WTC11 (cell line): Measurements from ENCODE around the gene PIK3R2. TPM values are rescaled to one million over a fixed set of nuclear protein-coding genes. Genes with fewer than 3 reads are reported as not detected.

Experiments used
- ATAC-seq: fragments of 200-7000 bp; cut with Tn5 transposase; 2 replicates; pipeline ENCODE4 v1.10.0; 2021; ENCODE audit warnings: mild to moderate bottlenecking, moderate library complexity
- CTCF ChIA-PET: fragments of 300-600 bp; sonication (Branson Sonifier 250); formaldehyde crosslinking; loops from one replicate; lab custom pipeline; 2021; ENCODE audit warnings: antibody characterized with exemption; lab: Charles Lee
- POLR2A ChIA-PET: fragments of 350-600 bp; sonication (Branson Sonifier 250); formaldehyde crosslinking; loops from one replicate; lab custom pipeline; 2021; ENCODE audit warnings: antibody characterized with exemption; lab: Charles Lee
- DNase-seq: peaks from one replicate; pipeline ENCODE4 v3.0.0; 2021; ENCODE audit warnings: low spot score
- H3K27ac Mint-ChIP-seq: 2 replicates; pipeline ENCODE4 v1.8.0; 2021; ENCODE audit warnings: mixed read lengths
- H3K27me3 Mint-ChIP-seq: 2 replicates; pipeline ENCODE4 v1.8.0; 2021; ENCODE audit warnings: low read depth, mild to moderate bottlenecking, moderate library complexity, mixed read lengths
- H3K36me3 Mint-ChIP-seq: 2 replicates; pipeline ENCODE4 v1.8.0; 2021; ENCODE audit warnings: mixed read lengths
- H3K4me1 Mint-ChIP-seq: 2 replicates; pipeline ENCODE4 v1.8.0; 2022; ENCODE audit warnings: mixed read lengths
- H3K4me3 Mint-ChIP-seq: 2 replicates; pipeline ENCODE4 v1.8.0; 2021; ENCODE audit warnings: mild to moderate bottlenecking, moderate library complexity, mixed read lengths
- H3K9me3 Mint-ChIP-seq: 2 replicates; pipeline ENCODE4 v1.8.0; 2021; ENCODE audit warnings: mixed read lengths
- ATF1 ChIP-seq: sonication (generic); formaldehyde crosslinking; IDR thresholded peaks from 2 replicates; pipeline ENCODE4 v1.8.1; 2023; ENCODE audit warnings: mild to moderate bottlenecking, moderate library complexity, missing genetic modification reagents
- CTCF ChIP-seq: fragments of 200-600 bp; IDR thresholded peaks from 2 replicates; pipeline ENCODE4 v1.8.0; 2022; ENCODE audit warnings: antibody characterized with exemption
- ELF4 ChIP-seq: sonication (generic); formaldehyde crosslinking; IDR thresholded peaks from 2 replicates; pipeline ENCODE4 v1.8.1; 2022; ENCODE audit warnings: low read depth, mild to moderate bottlenecking, moderate library complexity, missing genetic modification reagents
- FOXP1 ChIP-seq: sonication (generic); formaldehyde crosslinking; IDR thresholded peaks from 2 replicates; pipeline ENCODE4 v1.8.0; 2022; ENCODE audit warnings: missing genetic modification reagents, mild to moderate bottlenecking, moderate library complexity, borderline replicate concordance
- IRF1 ChIP-seq: sonication (generic); formaldehyde crosslinking; IDR thresholded peaks from 2 replicates; pipeline ENCODE4 v1.8.0; 2023; ENCODE audit warnings: missing genetic modification reagents
- MYBL2 ChIP-seq: sonication (generic); formaldehyde crosslinking; IDR thresholded peaks from 2 replicates; pipeline ENCODE4 v1.8.1; 2023; ENCODE audit warnings: mild to moderate bottlenecking, moderate library complexity, missing genetic modification reagents
- NFATC4 ChIP-seq: fragments of 250-450 bp; sonication (Bioruptor Pico); IDR thresholded peaks from 2 replicates; pipeline ENCODE4 v1.9.0; 2021; ENCODE audit warnings: mild to moderate bottlenecking
- PREB ChIP-seq: sonication (generic); formaldehyde crosslinking; IDR thresholded peaks from 2 replicates; pipeline ENCODE4 v1.8.1; 2022; ENCODE audit warnings: mild to moderate bottlenecking, missing genetic modification reagents, moderate library complexity, borderline replicate concordance
- RORB ChIP-seq: fragments of 250-450 bp; sonication (Bioruptor Pico); IDR thresholded peaks from 2 replicates; pipeline ENCODE4 v1.9.0; 2021; ENCODE audit warnings: mild to moderate bottlenecking
- SOX15 ChIP-seq: fragments of 250-450 bp; sonication (Bioruptor Pico); IDR thresholded peaks from 2 replicates; pipeline ENCODE4 v1.9.0; 2021; ENCODE audit warnings: mild to moderate bottlenecking
- TCF7 ChIP-seq: sonication (generic); formaldehyde crosslinking; IDR thresholded peaks from 2 replicates; pipeline ENCODE4 v1.8.0; 2022; ENCODE audit warnings: mild to moderate bottlenecking, low read depth, missing genetic modification reagents, moderate library complexity
- TP53 ChIP-seq: sonication (generic); formaldehyde crosslinking; IDR thresholded peaks from 2 replicates; pipeline ENCODE4 v1.8.1; 2023; ENCODE audit warnings: mild to moderate bottlenecking, missing genetic modification reagents
- ZBTB43 ChIP-seq: sonication (generic); formaldehyde crosslinking; IDR thresholded peaks from 2 replicates; pipeline ENCODE4 v1.8.1; 2023; ENCODE audit warnings: mild to moderate bottlenecking, missing genetic modification reagents
- ZMAT4 ChIP-seq: fragments of 250-450 bp; sonication (Bioruptor Pico); IDR thresholded peaks from 2 replicates; pipeline ENCODE4 v1.9.0; 2021; ENCODE audit warnings: mild to moderate bottlenecking
- ZNF396 ChIP-seq: fragments of 250-450 bp; sonication (Bioruptor Pico); IDR thresholded peaks from 2 replicates; pipeline ENCODE4 v1.8.0; 2021; ENCODE audit warnings: mild to moderate bottlenecking, moderate library complexity, borderline replicate concordance
- ZNF512 ChIP-seq: sonication (generic); formaldehyde crosslinking; IDR thresholded peaks from 2 replicates; pipeline ENCODE4 v1.8.1; 2022; ENCODE audit warnings: missing genetic modification reagents, borderline replicate concordance
- total RNA-seq: library from RNA; stranded (reverse); gene quantifications from 3 replicates; pipeline ENCODE4 v1.2.3, GENCODE V29; 2021

PIK3R2 gene
- total RNA-seq, 1 experiment from 2014 or later, result 56.9 TPM

- H3K36me3 Mint-ChIP-seq, result peaks cover 33% of the 10 kb centered on the region
- CTCF ChIA-PET, result interaction anchor here (0.6 to 1.2 kb wide), 5 partner anchors 32 to 1278 kb away, joined by 3 to 5 read pairs (median 3); no protein-coding TSS in a partner anchor
Measured at GRCh38 chr19:18197941-18198340, 45.0 kb downstream of the PIK3R2 start.

GRCh38 chr19:18198374-18198773, 45.4 kb downstream of the PIK3R2 start:
- Mint-ChIP-seq H3K27ac (no peak overlapping the region), H3K9me3 (no peaks in the 10 kb centered on the region), H3K4me3 (no peak overlapping the region), H3K27me3 (no peaks in the 10 kb centered on the region), H3K4me1 (peaks cover 24% of the 10 kb centered on the region), H3K36me3 (peaks cover 33% of the 10 kb centered on the region)
- TF ChIP-seq ELF4 (CRISPR knock-in tag) (no peak), TP53 (CRISPR knock-in tag) (no peak), ATF1 (CRISPR knock-in tag) (no peak), ZNF512 (CRISPR knock-in tag) (no peak), PREB (CRISPR knock-in tag) (no peak), ZBTB43 (CRISPR knock-in tag) (no peak), FOXP1 (no peak), RORB (no peak)
- ATAC-seq (no peak), DNase-seq (no peak)
- CTCF ChIA-PET, result interaction anchor here (0.6 to 1.2 kb wide), 4 partner anchors 32 to 85 kb away, joined by 3 to 5 read pairs (median 4); no protein-coding TSS in a partner anchor
- POLR2A ChIA-PET, result interaction anchor here (0.6 kb wide), 1 partner anchor 17 kb away, joined by 4 read pairs; no protein-coding TSS in a partner anchor

More at GRCh38 chr19:18197941-18198340, 45.0 kb downstream of the PIK3R2 start:
- ATAC-seq, result no peak
- Mint-ChIP-seq H3K9me3 (no peaks in the 10 kb centered on the region), H3K27me3 (no peaks in the 10 kb centered on the region), H3K4me3 (no peak overlapping the region), H3K27ac (no peak overlapping the region)
- POLR2A ChIA-PET, result interaction anchor here (0.6 kb wide), 1 partner anchor 17 kb away, joined by 4 read pairs; no protein-coding TSS in a partner anchor
- DNase-seq, result no peak
- TF ChIP-seq IRF1 (CRISPR knock-in tag) (no peak), TCF7 (CRISPR knock-in tag) (no peak), ZMAT4 (CRISPR knock-in tag) (no peak), ZNF396 (CRISPR knock-in tag) (no peak), MYBL2 (CRISPR knock-in tag) (no peak), SOX15 (CRISPR knock-in tag) (no peak), CTCF (no peak), NFATC4 (no peak)
- TF ChIP-seq, all 79 proteins: peak for 0
- H3K4me1 Mint-ChIP-seq, result peaks cover 19% of the 10 kb centered on the region
